ENCODE measurements around the gene ADCY5.

- no peak for TF ChIP-seq CTCF (IDR thresholded peaks at IDR 0.05)
- TF ChIP-seq POLR2A (IDR thresholded peaks at IDR 0.05) = no peak
Measured at GRCh38 chr3:123312331-123313265, 136.3 kb downstream of the ADCY5 start.

Data from lower leg skin (tissue), 3 donors.